ENCODE measurements around the gene ODAM. TPM values are rescaled to one million over a fixed set of nuclear protein-coding genes. Genes with fewer than 3 reads are reported as not detected.
A peak's percentile ranks its signal among the peaks of the same experiment; 100 is the strongest.
"Not testable (repeated sequence)": the region's sequence is repeated elsewhere in the genome, so short reads cannot be mapped to it uniquely, and the experiment has no call there.

The ODAM gene
- total RNA-seq, 1 donor = not detected

DNA sequence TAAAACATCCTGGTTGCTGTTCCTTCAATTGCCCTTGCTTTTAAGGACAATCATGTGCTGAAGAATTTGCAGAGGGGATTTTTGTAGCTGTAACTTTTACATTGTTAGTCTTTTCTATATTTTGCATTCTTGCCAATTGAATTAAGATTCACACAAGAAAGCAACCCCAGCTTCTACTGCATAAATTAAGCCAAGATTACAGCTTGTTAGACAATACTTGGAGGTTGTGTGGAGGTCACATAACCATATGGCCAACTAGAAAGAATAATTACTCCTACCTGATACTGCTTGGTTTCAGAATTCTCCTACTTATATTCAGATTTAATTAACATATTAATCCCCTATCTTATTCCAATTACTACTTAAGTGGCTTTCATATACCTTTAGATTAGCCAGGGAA, 26.3 kb downstream of the ODAM start:
- H3K4me3 ChIP-seq (ENCODE audit: low read depth, low read length); DNase-seq (ENCODE audit: low read depth): not testable (repeated sequence)

DNA sequence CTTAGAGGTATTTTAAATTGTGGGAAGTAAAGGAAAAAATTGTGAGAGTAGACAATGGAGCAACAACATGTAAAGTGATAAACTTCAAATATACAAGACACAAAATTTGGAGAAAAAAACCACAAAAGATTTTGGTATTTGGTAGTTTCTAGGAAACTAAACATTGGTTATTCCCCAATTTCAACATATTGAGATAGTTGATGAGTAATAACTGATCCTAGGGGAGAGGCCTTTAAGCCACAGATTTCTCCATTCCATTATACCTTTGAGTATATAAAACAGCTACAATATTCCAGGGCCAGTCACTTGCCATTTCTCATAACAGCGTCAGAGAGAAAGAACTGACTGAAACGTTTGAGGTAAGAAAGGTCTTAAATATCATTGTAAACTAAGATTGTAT, 30.3 kb downstream of the ODAM start, which contains the start of gene FDCSP:
TSS of gene FDCSP (plus strand) at position 301 of the 400 bp plus-strand sequence. CDS start 5,071 bp downstream, outside the sequence.
- no peak for DNase-seq (ENCODE audit: low read depth)
- TF ChIP-seq, protein P1, sequence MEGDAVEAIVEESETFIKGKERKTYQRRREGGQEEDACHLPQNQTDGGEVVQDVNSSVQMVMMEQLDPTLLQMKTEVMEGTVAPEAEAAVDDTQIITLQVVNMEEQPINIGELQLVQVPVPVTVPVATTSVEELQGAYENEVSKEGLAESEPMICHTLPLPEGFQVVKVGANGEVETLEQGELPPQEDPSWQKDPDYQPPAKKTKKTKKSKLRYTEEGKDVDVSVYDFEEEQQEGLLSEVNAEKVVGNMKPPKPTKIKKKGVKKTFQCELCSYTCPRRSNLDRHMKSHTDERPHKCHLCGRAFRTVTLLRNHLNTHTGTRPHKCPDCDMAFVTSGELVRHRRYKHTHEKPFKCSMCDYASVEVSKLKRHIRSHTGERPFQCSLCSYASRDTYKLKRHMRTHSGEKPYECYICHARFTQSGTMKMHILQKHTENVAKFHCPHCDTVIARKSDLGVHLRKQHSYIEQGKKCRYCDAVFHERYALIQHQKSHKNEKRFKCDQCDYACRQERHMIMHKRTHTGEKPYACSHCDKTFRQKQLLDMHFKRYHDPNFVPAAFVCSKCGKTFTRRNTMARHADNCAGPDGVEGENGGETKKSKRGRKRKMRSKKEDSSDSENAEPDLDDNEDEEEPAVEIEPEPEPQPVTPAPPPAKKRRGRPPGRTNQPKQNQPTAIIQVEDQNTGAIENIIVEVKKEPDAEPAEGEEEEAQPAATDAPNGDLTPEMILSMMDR (IDR thresholded peaks at IDR 0.05; ENCODE audit: insufficient read depth, low read depth, low read length) = no peak
- H3K4me3 ChIP-seq (ENCODE audit: low read depth, low read length) = no peak within 1 kb of the TSS

DNA sequence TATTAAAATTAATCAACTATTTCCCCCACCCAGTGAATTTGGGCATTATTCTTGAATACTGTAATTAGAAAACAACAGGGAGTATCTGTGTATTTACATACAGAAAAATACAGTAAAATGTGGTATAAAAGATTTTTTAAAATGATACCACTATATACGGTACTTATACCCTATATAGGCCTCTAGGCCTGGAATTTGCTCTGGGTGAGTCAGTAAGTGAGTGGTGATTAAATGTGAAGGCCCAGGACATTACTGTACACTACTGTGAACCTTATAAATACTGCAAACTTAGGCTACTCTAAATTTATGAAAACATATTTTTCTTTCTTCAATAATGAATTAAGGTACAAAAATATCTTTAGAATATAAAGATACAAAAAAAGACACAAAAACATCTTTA, 40.6 kb downstream of the ODAM start:
- TF ChIP-seq, protein P1 (IDR thresholded peaks at IDR 0.05; ENCODE audit: insufficient read depth, low read depth, low read length) = no peak
- DNase-seq (ENCODE audit: low read depth) = no peak
- no peak overlapping the region for H3K4me3 ChIP-seq (ENCODE audit: low read depth, low read length)

DNA sequence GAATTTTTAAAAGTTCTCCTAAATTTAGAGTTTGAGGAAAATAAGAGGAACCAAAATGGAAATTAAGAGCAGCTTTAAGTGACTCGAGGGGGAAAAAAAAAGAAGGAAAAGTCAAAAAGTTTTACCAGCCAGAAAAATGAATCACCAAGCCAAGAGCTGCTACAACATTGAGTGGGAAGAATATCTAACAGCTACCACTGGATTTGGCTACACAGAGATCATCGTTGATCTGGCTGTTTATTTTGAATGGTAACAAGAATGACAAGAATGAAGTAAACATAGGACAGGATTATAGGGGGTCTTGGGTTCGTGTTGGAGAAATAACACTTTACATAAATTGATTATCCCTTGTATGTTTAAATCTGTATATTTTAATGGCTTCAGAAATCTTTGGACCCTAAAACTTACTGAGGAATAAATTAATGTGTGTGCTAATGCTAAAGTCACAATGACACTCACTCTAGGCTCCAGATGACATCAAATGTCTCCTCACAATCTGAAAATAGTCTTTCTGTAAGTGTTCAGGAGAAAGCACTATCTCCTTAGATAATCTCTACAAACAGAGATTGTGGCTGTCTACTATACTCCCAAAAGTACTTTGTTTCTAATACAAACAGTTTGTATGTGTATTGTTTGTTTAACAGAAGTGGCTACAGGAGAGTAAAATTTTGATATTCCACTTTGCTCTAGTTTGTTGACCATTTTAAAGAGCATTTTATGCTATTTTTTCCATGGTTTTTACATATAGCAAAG, 43.8 kb downstream of the ODAM start:
- no peak for DNase-seq (ENCODE audit: low read depth)
- no peak overlapping the region for H3K4me3 ChIP-seq (ENCODE audit: low read depth, low read length)
- TF ChIP-seq, protein P1 (IDR thresholded peaks at IDR 0.05; ENCODE audit: insufficient read depth, low read depth, low read length) = no peak

DNA sequence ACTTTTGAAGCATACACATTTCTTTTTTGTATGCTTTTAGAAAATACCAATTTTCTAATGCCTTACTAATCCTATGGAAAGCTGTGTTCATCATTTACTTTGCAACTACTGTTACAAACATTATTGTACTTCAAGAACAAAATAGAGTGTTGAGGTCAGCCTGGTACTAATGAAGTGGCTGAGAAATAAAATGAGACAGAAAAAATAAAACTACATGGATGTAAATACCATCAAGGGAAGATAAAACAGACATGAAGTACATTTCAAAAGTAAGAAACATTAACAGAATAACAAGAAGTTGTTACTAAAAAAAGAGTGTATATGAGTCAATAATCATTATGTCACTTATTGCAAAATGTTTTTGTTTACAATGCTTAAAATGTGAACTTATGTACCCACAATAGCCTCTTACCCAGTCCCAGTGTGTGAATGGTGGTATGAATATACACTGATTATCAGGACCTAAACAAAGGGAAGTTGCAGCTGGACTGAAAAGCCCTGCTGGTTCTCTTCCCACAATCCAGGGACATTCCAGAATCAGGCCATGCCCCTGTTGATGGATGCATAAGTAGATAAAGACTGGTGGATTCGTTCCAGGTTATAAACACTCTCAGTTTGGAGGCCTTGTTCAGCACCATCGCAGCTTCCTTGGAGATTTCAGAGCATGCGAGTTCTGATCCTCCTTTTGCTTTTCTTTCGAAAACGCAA, 44.5 kb downstream of the ODAM start:
- no peak overlapping the region for H3K4me3 ChIP-seq (ENCODE audit: low read depth, low read length)
- TF ChIP-seq, protein P1 (IDR thresholded peaks at IDR 0.05; ENCODE audit: insufficient read depth, low read depth, low read length) = no peak
- DNase-seq (ENCODE audit: low read depth) = peak; percentile 75

DNA sequence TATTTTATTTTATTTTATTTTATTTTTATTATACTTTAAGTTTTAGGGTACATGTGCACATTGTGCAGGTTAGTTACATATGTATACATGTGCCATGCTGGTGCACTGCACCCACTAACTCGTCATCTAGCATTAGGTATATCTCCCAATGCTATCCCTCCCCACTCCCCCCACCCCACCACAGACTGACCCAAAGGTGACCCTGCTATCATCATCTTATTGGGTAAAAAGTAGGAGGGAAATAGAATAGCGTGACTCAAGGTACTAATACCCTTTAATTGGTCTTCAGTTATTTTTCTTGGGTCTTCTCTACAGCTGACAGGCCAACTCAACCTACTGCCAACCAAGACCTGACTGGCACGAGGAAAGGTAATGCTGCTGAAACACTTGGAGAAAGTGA, 46.8 kb downstream of the ODAM start, which contains the start of gene CSN3:
TSS of gene CSN3 (plus strand) at position 301 of the 400 bp plus-strand sequence. CDS start 2,223 bp downstream, outside the sequence.
- not testable (repeated sequence) for DNase-seq (ENCODE audit: low read depth)

DNA sequence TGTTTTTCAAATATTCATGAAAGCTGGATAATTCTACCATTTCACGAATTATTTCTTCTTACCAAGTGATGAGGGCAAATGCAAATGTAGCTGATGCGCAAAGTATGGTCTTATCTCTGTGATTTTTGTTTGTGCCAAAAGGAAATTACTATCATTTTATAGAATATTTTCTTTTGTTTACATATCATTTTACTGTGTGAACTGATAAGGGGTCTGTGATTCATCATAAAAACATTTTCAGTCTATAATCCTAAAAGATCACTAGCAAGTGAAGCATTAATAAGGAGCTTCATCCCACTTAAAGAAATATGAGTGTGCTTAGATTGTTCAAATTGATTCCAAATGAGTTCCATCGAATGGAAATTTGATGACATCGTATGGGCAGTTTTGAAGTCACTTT, 47.6 kb downstream of the ODAM start:
- DNase-seq (ENCODE audit: low read depth) = no peak
- H3K4me3 ChIP-seq (ENCODE audit: low read depth, low read length) = no peak overlapping the region
- TF ChIP-seq, protein P1 (IDR thresholded peaks at IDR 0.05; ENCODE audit: insufficient read depth, low read depth, low read length) = no peak

More for the DNA sequence above, 46.8 kb downstream of the ODAM start, which contains the start of gene CSN3:
- not testable (repeated sequence) for H3K4me3 ChIP-seq (ENCODE audit: low read depth, low read length)
